Psoas muscle (tissue), 8 donors: Measurements from ENCODE around the gene SEM1. TPM values are rescaled to one million over a fixed set of nuclear protein-coding genes. Genes with fewer than 3 reads are reported as not detected.
A peak's percentile ranks its signal among the peaks of the same experiment; 100 is the strongest.

Experiments used
- ATAC-seq, 4 donors: fragments of 200-7000 bp; cut with Tn5 transposase; one replicate each; pipeline ENCODE4 v1.9.1; 2020; ENCODE audit warnings: moderate library complexity in 3 of 4, mild to moderate bottlenecking in 2 of 4
- DNase-seq, 2 donors: peaks; one replicate each; pipeline ENCODE4 v3.0.0-alpha.2; 2020
- H3K27ac ChIP-seq: fragments of 200-600 bp; one replicate; pipeline ENCODE4 v1.8.0; 2022
- H3K27me3 ChIP-seq, 3 donors: fragments of 200-600 bp in 1 of 3; one replicate each; pipeline versions ENCODE4 v1.6.1 to v1.8.0; 2013 to 2022; ENCODE audit warnings: low read length in 2 of 3, mild to moderate bottlenecking in 2 of 3, moderate library complexity in 1 of 3; ENCODE audit not compliant: insufficient read depth in 3 of 3
- H3K36me3 ChIP-seq, 2 donors: fragments of 200-600 bp in 1 of 2; one replicate each; pipeline versions ENCODE4 v1.6.1 to v1.8.0; 2013 to 2022; ENCODE audit warnings: low read depth in 1 of 2, mild to moderate bottlenecking in 1 of 2, moderate library complexity in 1 of 2; ENCODE audit not compliant: insufficient read depth in 1 of 2
- H3K4me1 ChIP-seq: fragments of 200-600 bp; one replicate; pipeline ENCODE4 v1.8.0; 2022
- H3K4me3 ChIP-seq: fragments of 200-600 bp; one replicate; pipeline ENCODE4 v1.8.0; 2022; ENCODE audit warnings: mild to moderate bottlenecking
- H3K9me3 ChIP-seq: fragments of 200-600 bp; one replicate; pipeline ENCODE4 v1.8.0; 2022
- whole genome bisulfite sequencing, 3 donors: extraction: QIAGEN DNeasy Blood & Tissue Kit; methylation state at CpG; one replicate each; pipeline versions ENCODE4 v1.1.6 to v1.1.7; 2013; 5-methylcytosine and 5-hydroxymethylcytosine counted together
- intact Hi-C, 2 donors: fragments of 100-400 bp; cut with DNase I; formaldehyde crosslinking; loops; one replicate each; pipeline versions ENCODE4 v1.11.0 to v1.14.2; 2022
- polyA plus RNA-seq, 3 donors: library from polyadenylated mRNA; stranded (reverse); fragments of 200-250 nt; gene quantifications; one replicate each; pipeline ENCODE4 v1.2.3, GENCODE V29; 2013
- total RNA-seq, 4 donors: library from RNA; stranded (reverse); fragmentation: NEBNext Ultra II Directional in 2 of 4; extraction: Animal tissue kit (Norgen Biotek cat#: 25700) in 2 of 4; gene quantifications; one replicate each; pipeline versions ENCODE4 v1.2.1 to v1.2.4, GENCODE V29; 2021 to 2023
- TF ChIP-seq, protein P1 (sequence below): fragments of 200-600 bp; IDR thresholded peaks from one replicate; pipeline ENCODE4 v1.8.0; 2022; ENCODE audit warnings: antibody characterized with exemption
- donor health status: healthy with polysubstance abuse.
- donor health status: DM: no; HTN: no; CAD: no; lungs with moderate emphysema.
- donor health status: Bipolar disorder and iron deficiency.
- donor health status: healthy.
- donor health status: DM: yes; HTN: yes; CAD: no.
- donor health status: DM: no; HTN: no; CAD: no.
- donor health status: DM: no; HTN: no; CAD: no.
- donor health status: DM: yes; HTN: yes; CAD: no.

The SEM1 gene
- total and polyA plus RNA-seq, 7 donors = 30.5 to 107 (median 69.9) TPM

DNA sequence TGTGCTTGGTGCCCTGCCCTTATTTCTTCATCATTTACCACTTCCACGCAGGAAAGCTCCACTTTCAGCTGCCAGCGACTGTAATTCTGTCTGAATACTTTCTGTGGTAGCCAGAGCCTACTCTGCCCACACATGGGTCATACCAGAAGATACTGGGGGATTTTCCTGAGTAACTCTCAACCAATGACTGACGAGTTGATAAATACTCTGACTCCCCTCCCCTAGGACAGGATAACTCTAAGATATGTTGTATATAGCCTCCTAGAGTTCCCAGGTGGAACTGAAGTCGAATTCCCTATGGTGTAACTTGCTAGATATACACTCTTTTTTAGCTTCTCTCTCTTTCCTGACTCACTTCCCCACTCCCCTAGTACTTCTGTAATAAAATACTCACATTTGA is 29.8 kb downstream of the SEM1 start:
- WGBS, 3 donors = 89 to 90% (median 90%) methylated on average over 4 of the region's 4 CpGs
- no peaks in the 10 kb centered on the region for H3K36me3 ChIP-seq
- H3K4me1 ChIP-seq = no peaks in the 10 kb centered on the region
- H3K27me3 ChIP-seq = no peaks in the 10 kb centered on the region
- TF ChIP-seq, protein P1, sequence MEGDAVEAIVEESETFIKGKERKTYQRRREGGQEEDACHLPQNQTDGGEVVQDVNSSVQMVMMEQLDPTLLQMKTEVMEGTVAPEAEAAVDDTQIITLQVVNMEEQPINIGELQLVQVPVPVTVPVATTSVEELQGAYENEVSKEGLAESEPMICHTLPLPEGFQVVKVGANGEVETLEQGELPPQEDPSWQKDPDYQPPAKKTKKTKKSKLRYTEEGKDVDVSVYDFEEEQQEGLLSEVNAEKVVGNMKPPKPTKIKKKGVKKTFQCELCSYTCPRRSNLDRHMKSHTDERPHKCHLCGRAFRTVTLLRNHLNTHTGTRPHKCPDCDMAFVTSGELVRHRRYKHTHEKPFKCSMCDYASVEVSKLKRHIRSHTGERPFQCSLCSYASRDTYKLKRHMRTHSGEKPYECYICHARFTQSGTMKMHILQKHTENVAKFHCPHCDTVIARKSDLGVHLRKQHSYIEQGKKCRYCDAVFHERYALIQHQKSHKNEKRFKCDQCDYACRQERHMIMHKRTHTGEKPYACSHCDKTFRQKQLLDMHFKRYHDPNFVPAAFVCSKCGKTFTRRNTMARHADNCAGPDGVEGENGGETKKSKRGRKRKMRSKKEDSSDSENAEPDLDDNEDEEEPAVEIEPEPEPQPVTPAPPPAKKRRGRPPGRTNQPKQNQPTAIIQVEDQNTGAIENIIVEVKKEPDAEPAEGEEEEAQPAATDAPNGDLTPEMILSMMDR = no peak
- intact Hi-C loops = no loop called here
- DNase-seq (no peak), ATAC-seq (no peak)
- no peak overlapping the region for H3K27ac ChIP-seq
- peaks cover 3% of the 10 kb centered on the region for H3K9me3 ChIP-seq
- no peak overlapping the region for H3K4me3 ChIP-seq

DNA sequence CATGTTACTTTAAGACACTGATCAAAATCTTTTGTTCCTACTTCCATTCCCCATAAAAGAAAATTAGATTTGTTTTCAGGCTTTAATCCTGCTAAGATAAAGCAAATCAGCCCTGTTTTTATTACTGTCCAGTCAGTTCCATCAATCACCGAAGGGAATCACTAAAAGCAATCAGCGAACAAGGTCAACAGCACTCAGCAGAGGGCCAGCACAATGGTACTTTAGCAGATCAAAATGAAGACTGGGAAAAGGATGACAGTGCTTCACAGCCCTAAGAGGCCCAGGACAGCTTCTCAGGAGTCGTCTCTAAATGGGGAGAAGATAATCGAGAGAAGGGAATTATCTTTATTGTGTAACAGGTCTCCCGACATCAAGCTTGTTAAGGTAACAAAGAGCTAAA is 32.7 kb downstream of the SEM1 start:
- TF ChIP-seq, protein P1 = no peak
- H3K27ac ChIP-seq = no peak overlapping the region
- DNase-seq (no peak), ATAC-seq (no peak)
- peaks cover 3% of the 10 kb centered on the region for H3K9me3 ChIP-seq
- 83 to 91% (median 90%) methylated on average over 5 of the region's 5 CpGs for WGBS, 3 donors
- H3K36me3 ChIP-seq = peaks cover 0 to 12% of the 10 kb centered on the region in 2 donors
- H3K4me3 ChIP-seq = no peak overlapping the region
- intact Hi-C loops = no loop called here
- no peaks in the 10 kb centered on the region for H3K4me1 ChIP-seq
- H3K27me3 ChIP-seq = no peaks in the 10 kb centered on the region

DNA sequence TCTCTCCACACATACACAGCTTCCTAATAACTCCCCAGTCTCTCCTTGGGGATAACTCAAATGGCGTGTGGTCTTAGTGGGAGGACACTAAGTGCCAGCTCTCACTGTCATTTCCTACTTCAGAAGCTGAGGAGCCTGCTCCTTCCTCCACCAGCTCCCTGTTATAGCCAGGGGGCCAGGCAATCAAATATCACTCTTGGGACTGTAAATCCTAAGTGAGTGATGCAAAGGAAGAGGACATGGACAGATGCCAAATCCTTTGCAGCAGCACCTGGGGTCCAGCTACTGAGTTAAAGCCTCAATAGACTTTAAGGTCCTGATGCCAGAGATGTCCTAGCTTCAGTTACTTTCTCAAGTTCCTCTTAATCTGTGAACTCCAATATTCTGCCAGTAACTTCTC is 34.1 kb downstream of the SEM1 start:
- TF ChIP-seq, protein P1 = no peak
- WGBS, 3 donors = 58 to 81% (median 66%) methylated on average over 1 of the region's 1 CpG
- no peak for DNase-seq

DNA sequence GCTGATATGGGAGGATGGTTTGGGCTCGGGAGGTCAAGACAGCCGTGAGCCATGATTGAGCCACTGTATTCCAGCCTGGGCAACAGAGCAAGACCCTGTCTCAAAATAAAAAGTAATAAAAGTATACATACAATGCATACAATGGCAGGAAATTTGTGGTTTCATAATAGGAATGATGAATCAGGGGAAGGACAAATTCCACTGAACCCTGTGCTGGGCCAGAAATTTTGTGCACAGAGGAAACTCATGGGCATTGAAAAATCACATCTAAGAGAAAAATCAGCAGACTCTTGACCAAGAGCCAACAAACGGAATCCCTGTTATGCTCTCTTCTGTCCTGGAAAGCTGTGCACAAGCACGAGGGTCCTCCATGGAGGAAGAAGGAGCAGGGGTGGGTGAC is 35.1 kb downstream of the SEM1 start:
- no peak for ATAC-seq
- Histone ChIP-seq H3K9me3 (no peaks in the 10 kb centered on the region), H3K27ac (no peak overlapping the region), H3K36me3 (peaks cover 0 to 26% of the 10 kb centered on the region in 2 donors), H3K4me1 (no peaks in the 10 kb centered on the region), H3K4me3 (no peak overlapping the region), H3K27me3 (no peaks in the 10 kb centered on the region)
- intact Hi-C loops = no loop called here
- TF ChIP-seq, protein P1 = no peak
- 75 to 87% (median 86%) methylated on average over 4 of the region's 4 CpGs for WGBS, 3 donors
- no peak for DNase-seq

More for the DNA sequence above, 34.1 kb downstream of the SEM1 start:
- peak in 1 of 4 donors; percentile 42 for ATAC-seq
- Histone ChIP-seq H3K9me3 (no peaks in the 10 kb centered on the region), H3K4me1 (no peaks in the 10 kb centered on the region), H3K4me3 (no peak overlapping the region), H3K27me3 (no peaks in the 10 kb centered on the region), H3K36me3 (peaks cover 0 to 21% of the 10 kb centered on the region in 2 donors), H3K27ac (no peak overlapping the region)
- intact Hi-C loops = no loop called here

DNA sequence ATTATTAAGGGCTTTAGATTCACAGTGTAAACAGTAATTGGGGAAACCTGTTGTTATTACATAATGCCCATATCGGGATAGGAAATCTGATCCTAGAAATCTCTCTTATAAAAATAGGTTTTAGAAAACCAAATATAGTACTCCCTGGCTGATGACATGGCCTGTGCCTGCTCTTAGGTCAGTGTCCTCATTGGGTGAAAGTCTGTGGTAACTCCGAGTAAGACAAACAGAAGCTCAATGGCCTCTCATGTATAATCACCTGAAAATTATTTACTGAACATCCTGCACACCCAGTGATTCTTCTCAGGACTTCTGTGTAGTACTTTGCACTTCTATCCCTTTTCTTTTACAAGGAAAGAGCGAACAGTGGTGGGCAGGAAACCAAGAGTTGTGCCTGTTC is 37.8 kb downstream of the SEM1 start:
- H3K27ac ChIP-seq = no peak overlapping the region
- DNase-seq (no peak), ATAC-seq (no peak)
- intact Hi-C loops = no loop called here
- peaks cover 0 to 45% of the 10 kb centered on the region in 2 donors for H3K36me3 ChIP-seq
- 60 to 82% (median 75%) methylated on average over 3 of the region's 3 CpGs for WGBS, 3 donors
- H3K4me3 ChIP-seq = no peak overlapping the region
- H3K4me1 ChIP-seq = no peaks in the 10 kb centered on the region
- TF ChIP-seq, protein P1 = no peak
- H3K9me3 ChIP-seq = no peaks in the 10 kb centered on the region
- no peaks in the 10 kb centered on the region for H3K27me3 ChIP-seq
